Stimulated activated naive CD4-positive, alpha-beta T cell (primary cell): ENCODE measurements around the gene C3orf52.

Source experiments
- DNase-seq, 6 experiments: peaks; one replicate each; lab custom pipeline; 2025; lab: John Stamatoyannopoulos, UW

The C3orf52 gene

DNA sequence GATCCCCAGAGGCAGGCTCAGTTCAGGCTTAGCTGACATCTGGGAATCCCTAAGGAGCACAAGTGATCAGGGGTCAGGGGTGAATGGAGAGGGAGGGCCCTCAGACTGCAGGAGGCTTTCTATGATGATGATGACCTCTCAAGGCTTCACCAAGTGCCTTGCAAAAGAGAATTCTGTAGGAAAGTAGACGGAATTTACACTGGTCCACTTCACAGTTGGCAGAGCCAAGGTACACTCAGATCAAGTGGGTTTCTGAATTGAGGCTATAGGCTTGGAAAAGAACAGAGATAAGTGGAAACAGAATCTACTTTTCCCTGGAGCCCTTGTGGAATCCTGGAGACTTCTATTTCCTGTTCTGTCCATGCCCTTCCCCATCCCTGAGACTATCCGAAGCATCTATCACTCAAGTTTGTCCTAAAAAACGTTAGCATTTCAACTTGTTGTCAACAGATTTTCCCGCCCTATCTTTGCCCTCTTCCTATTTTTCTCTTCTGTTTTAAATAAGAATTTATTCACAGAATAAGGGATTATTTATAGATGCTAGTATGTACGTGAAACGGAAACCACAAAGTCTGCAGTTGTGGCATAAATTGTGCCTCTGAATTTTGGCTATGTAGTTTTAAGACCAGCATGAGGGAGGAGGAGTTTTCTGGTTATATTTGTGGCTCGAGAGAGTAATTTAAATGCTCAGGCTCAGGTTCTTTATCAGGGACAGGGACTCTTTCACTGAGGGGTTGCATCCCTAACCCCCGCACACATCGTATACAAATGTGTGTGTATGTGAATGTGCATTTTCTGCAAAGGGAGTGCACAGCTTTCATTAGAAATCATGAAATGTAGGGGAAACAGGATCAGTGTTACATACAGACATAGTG is 34.0 kb downstream of the C3orf52 start:
- peak in 3 of 6 experiments; percentile 24 to 39 (median 35) for DNase-seq

DNA sequence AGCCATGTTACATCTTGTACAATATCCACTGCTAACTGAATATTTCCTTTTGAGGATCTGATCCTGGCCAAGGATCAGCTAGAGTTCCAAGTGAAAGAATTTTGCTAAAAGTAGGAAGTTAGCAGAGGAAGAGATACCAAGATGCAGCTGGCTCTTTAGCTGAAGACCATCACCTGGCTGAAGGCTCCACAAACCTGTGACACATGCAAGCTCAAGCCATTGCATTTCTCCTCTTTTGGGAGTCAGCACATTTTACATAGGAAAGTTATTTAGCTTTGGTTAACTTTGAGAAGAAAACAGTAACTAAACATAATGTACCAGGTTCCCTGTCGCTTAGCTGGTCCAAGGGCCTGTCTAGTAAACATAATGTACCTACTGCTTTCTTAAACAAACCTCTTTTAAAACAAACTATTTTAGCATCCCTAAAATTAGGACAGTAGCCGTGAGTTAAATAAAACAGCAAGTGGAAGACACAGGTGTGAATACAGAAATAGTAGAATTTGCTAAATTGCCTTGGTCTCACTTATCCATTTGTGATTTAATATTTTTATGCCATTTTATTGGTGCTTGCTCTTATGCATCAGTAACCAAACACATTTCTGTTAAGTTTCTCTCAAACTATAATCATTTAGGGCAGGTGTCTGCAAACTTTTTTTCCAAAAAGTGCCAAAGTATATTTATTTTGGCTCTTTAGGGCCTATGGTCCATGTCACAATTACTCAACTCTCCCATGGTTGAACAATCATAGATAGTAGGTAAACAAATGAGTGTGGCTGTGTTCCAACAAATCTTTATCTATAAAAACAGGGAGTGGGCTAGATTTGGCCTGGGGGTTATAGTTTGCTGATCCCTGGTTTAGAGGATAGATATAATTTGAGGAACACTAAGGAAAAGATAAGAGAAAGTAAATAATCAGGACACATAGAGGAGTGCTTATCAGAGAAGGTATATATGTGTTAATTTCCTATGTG is 35.7 kb downstream of the C3orf52 start:
- DNase-seq, result no peak

DNA sequence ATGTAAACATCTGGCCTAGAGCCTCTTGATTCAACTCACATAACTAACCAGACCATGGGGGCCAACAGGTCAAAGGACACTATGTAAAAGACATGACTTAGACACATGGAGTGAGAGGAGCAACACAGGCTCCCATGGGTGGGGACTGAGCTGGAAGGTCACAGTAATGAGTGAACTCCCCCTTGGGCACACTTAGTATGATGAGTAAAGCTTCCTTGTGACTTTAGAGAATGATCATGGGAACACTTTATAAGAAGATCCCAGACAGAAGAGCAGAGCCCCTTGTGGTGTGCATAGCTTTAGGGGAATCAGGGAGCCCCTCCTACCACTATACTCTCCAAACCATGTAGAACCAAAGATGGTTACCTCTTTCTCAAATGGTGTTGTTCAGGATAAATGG is 36.7 kb downstream of the C3orf52 start:
- DNase-seq, result no peak

DNA sequence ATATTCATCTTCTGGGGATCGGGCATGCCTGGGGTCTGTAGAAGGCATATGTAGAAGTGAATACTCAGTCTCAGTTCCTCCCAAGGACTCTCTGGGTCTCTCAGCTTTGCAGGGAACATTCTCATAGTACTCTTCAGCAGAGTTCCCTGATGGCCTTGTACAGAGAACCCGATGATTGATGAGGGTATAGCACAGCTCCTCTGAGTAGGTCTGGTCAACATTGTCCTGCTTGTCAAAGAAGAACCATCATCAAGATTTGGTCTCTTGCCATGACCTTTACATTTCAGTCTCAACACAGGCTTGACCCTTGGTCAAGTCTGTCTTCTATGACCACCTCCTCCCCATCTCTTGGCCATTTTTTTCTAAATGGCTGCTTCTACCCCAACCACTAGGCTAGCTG is 37.4 kb downstream of the C3orf52 start:
- DNase-seq, result no peak

DNA sequence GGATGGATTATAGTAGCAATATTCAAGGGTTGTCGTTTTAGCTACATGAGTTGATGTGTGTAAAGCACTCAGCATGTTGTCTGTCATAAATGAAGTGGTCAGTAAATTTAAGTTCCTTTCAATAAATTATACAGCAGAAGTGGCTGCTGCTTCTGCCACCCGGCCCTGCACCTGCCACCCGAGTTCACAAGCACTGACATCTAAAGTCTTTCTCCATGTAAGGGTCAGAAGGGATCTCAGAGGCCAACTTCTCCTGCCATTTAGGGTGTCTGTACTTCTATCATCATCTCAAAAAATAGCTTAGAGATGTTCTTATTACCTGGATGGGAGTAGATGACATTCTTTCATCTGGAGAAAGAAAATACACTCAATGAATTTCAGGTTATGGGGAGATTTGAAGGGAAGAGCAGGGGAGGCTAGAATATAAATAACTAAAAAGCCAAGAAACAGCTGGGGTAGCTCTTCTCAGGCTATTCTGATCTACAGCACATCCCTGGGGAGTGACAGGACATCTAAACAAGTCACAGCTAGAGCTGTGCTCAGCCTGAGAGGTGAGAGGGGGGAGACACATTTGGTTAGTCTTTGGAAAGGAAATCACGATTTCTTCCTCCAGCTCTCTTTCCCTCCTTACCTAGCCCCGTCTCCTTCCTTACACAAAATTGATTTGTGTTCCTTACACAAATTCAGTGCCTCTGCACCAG is 38.9 kb downstream of the C3orf52 start:
- no peak for DNase-seq

DNA sequence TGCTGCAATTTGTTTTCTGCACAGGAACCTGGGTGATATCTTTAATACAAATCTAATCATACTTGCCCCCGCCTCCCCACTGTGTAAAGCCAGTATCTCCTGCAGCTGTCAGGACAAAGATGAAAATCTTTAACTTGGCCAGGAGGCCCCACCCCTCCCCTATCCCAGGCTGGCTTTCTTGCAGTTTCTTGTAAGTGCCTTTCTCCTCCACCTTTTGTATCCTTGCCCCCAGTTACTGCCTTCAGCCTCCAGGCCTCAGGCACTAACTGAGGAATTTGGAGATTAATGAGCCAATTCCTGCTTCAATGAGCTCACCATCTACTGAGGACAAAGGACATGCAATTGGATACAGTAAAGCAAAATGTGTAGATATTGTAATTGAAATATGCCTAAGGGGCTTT is 40.3 kb downstream of the C3orf52 start:
- DNase-seq, result no peak

DNA sequence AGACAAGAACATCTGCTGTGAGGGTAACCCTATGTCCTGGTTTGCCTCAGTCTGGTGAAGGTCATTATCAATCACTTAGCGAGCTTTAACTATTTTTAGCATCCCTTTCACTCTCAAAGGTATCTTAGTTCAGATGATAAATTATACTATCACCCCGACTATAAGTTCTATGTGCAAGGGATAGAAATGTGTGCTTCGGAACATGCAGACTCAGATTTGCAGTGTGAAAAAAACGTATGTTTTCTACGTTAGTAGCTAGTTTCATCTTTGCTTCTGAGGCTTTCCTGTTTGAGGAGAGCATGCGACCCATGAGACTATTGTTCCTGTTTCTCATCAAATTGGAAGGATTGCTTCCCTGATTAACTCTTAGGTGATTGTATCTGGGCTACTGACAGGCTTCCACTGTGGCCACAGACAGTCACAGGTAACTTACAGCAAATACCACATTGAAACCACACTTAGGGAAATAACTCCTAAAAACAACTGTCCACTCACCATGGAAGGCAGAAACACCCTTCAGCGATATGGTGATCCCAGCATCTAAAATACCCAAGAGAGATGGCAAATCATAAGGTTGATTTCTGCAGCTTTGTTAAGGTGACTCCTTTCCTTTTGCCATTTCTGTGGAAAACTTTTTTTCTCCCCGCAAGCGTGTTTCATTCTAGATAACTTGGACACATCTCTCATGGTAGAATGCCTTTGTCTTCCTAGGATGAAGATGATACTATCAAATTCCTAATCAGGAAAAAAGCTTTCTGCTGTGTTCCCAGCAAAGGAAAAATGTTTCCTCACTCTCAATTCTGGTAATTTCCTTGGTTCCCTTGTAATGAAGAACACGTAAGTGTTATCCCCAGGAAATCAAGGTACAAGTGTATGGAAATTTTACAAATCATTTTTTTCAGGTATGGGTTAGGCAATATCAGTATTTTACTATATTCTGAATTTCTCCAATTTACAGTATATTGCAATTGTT is 41.6 kb downstream of the C3orf52 start:
- peak in 3 of 6 experiments; percentile 9 to 43 (median 36) for DNase-seq

DNA sequence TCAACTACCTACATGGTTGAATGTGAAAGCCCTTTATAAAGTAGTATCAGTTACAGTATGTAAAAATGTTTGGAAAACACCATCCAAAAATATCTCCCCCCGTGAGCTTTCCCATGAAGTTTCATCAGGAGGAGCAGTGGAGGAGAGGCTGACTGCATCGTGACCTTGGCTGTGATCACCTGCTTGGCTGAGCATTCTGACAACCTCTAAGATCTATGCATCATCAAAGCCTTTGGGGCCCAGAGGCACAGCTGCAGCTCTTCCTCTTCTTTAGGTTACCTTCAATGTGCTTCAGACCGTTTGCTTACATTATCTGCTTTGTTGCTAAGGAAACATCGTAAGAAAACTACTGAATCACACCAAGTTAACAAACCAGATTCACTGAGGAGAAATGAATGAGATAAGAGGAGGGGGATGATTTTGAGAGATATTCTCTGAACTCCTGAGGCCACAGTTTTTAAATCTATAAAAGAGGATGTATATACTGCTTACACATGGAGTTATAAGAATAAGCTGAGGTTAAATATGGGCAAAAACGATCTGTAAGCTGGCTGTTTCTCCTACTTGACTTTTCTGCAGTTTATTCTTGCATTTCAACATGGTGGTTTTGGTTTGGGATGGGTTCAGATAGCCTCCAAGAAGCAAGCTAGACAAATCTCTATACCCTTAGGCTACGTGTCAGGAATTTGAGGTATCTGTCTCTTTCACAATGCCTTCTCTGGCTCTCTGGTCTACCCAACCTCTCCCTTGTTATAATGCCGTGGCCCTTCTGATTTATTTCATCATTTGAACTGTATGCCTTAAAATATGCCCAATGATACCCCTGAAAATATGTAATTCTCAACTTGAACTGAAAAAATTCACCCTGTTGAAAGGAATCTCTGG is 42.9 kb downstream of the C3orf52 start:
- DNase-seq, result peak; percentile 18 to 86 (median 67)

DNA sequence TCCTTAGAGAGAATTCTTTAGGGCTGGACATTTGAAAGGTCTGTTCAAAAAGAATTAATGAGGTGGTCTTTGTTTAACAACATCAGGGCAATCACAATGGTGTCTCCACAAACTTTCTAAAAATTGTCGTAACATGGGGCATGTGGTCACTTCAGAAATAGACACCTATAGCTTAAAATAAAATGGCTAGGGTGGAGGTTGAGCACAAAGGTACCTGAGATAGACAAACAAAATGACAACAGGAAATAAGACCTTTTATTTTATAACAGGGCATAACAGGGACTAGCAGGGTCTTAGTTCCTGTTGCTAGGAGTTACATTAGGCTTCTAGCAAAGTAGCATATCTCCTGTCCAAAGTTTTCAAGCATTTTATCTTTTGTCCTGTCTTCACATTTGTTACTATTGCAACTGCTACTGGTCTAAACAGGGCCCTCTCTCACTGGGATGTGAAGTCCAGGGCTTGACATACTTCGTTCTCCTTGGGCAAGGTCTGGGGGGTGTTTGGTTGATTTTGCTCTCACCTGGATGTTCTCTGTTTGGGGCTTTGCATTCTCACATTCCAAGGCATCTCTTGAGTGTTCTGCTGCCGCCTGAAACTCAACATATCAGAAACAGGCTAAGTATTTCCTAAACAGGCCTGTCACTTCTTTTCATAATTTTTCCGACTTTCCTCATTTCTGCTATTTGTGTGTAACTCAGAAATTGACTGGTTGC is 43.9 kb downstream of the C3orf52 start:
- DNase-seq, result no peak

DNA sequence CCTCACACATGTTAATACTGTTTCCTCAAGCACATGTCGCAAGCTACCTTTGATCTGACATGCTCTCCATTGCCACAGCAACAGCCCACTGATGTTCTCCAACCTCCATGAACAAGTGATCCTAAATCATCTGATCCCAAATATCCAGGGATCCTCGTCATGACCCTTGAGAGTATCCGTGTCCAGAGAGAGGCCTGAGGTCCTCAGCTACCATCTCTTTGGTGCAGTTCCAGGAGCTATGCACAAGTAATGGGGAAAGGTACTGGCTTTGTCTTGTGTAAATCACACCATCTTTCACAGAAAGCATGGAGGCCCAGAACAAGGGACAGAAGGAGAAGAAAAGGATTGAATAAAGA is 44.4 kb downstream of the C3orf52 start:
- no peak for DNase-seq

DNA sequence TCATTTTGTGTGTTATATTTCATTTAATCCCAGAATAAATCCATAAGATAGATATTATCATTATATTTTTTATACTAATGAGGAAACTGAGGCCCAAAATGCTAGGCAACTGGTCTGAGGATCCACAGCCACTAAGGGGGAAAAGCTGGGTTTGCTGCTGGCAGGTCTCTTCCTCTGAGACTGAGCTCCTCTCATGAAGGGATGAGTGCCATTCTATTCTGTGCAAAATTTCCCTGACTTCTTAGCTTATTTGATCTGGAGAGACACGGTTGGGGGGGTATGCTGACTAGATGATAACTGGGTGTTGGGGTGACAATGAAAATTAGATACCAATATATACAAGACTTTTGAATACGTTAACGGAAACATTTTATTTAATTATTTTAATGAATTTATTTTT is 44.9 kb downstream of the C3orf52 start:
- no peak for DNase-seq

DNA sequence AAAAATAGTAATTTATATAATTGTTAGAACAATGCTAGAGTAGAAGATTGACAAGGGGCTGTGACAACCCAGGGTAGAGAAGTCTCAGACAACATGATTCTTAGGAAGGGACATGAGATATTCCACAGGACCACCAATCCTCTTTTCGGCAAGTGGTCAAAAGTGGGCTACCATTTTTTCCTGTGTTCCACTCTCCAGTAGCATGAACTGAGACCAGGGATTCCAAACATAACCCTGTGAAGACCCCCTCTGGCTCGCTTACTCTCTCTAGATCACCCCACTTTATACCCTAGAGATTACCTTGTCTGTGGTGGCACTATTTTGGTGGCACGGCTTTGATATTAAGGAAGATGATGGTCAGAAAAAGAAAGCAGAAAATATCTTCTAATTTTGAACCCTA is 45.9 kb downstream of the C3orf52 start:
- no peak for DNase-seq

DNA sequence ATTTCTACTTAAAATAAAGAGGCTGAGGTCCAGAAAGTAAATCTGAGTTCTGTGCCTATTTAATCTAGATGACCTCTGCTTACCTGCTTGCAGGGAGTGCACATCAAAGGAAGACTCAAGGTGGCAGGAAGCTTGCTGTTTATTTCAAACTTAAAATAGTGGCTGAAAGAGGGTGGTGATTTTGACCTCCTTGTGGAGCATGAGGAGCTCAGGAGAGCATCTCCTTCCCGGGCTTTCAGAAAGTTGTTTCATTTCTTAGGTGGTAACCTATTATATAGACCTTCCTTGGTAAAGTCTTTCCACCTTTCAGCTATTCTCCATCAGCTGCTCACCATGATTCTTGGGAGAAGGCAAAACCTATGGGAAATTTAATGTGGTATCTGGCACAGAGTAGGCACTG is 46.4 kb downstream of the C3orf52 start:
- peak in 2 of 6 experiments; percentile 6 to 32 for DNase-seq

DNA sequence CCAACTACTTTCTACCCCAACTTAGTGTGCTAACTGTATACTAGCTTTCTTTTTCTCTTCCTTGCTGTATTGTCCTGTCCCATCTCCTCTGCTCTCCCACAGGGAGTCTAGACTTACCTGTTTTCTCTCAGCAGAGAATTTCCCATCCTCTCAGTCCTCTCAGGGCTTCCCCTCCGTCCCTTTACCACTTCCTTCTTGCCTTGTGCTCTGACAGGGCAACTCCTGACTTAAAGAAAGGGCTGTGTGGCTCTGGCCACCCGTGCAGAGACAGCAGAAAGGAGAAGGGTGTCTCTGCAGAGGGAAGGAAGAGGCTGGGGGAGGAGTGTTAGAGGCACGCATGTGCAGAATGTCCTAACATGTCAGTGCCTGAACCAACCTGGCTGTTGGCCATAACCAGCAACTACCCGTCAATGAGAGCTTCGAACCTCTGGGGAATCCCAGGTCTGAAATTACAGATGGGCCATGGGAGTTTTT is 46.8 kb downstream of the C3orf52 start, which contains the start of gene GCSAM:
TSS of gene GCSAM (minus strand) at position 274 of the 474 bp plus-strand sequence. CDS start at position 146, 128 bp downstream.
- peak; percentile 37 to 73 (median 66) for DNase-seq

DNA sequence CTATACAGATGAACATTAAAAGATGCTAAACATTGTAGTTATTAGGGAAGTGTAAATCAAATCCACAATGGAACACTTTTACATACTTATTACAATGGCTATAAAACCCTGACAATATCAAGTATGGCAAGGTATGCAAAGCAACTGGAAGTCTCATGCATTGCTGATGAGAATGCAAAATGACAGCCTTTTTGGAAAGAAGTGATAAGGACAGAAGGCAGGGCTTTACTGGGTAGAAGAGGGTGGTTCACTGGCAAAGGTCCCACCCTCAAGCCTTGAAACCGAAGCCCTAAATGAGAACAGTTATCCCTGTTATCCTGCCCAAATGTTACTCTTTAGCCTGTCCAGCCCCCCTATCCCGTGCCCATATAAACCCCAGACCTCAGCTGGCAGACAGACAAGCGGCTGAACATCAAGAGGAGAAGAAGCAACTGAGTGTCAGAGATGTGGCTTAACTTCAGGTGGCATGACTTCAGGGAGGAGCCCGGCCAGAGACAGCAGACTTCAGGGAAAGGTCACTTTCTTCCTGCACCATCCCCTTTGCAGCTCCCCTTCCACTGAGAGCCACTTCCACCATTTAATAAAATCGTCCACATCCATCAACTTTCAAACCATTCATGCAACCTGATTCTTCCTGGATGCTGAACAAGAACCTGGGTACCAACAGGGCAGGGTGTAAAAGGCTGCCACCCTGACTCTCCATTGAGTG is 47.6 kb downstream of the C3orf52 start:
- no peak for DNase-seq

DNA sequence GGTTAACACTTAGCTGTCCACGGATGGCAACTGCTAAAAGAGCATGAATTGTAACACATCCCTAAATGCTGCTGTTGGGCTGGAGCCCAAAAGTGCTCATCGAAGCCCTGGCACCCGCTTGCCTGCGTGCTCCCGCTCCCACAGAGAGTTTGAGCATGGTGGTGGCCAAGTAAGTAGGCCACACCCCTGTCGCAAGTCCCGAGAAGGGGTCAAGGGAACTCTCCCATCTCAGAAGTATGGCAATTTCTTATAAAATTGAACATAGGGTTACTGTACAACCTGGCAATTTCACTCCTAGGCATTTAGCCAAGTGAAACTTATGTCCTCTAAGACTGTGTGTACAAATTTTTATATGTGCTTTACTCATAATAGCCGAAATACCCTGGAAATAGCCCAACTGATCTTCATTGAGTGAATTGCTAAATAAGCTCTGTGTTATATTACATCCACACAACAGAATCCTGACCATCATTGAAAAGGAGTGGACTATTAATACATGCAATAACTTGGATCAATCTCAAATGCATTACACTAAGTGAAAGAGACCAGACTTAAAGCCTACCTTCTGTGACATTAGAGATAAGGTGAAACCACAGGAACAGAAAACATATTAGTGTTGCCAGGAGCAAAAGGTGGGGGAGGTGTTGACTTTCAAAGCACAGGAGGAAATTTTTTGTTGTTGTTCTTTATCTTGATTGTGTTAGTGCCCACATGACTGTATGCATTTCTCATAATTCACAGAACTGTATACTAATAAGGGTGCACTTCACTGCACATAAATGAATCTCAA is 48.3 kb downstream of the C3orf52 start:
- peak in 4 of 6 experiments; percentile 14 to 48 (median 24) for DNase-seq

DNA sequence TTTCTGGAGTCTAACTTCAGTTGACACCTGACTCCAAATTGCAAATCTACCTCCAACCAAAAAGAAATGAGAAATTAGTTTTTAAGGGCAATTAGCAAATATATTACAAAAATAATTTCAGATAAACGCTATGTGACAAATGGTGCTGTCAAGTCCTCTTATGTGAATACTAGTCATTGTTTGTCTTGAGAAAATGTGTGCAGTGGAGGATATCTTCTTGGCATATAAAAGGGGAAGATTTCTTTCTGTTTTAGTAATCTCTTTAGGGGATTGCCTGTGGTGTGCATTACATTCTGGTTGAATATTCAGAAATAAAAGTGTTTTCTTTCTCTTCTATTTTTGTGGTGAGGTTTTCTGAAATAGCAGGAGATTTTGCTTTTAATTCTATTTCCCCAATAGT is 49.9 kb downstream of the C3orf52 start:
- DNase-seq, result no peak
